NB4 (cell line): ENCODE measurements around the gene EXOSC6.

Experiments
- MYC ChIP-seq: IDR thresholded peaks from 2 replicates; pipeline ENCODE4 v1.6.1; 2011; ENCODE audit warnings: low read depth, low read length
- POLR2A ChIP-seq: IDR thresholded peaks from 2 replicates; pipeline ENCODE4 v1.6.1; 2011; ENCODE audit warnings: mild to moderate bottlenecking; ENCODE audit not compliant: insufficient read length; ENCODE audit errors: extremely low read depth
- TF ChIP-seq, protein P1 (sequence below): IDR thresholded peaks from one replicate; pipeline ENCODE4 v1.5.1; 2012; ENCODE audit warnings: low read depth, low read length

DNA sequence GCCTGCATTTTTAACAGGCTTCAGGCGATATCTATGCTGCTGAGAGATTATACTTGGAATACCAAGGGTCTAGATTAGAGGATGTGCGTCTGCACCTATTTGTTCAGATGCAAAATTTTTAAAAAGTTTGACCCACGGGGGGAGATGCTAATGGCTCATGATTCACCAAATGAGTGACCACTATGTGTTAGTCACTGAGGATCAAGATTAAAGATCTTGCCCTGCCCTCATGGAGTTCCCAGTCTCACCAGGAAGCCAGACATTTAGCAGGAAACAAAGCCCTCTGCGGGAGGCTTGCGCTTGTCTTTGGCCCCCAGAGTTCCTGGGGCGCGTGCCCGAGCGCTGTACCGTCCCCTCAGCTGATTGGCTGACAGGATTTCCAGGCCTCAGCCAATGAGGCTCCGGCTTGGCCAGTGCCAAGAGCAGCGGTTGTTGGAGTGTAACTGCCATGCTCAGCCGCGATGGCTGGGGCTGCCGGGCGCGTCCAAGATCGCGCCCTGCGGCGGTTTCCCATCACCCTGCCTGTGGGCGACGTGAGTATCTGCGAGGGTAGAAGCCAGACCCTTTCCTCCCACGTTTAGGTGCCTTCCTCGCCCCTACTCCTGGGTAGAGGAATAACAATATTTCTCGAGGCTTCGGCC, 42.8 kb upstream of the EXOSC6 start:
- TF ChIP-seq POLR2A (no peak), MYC (no peak)
- TF ChIP-seq, protein P1, sequence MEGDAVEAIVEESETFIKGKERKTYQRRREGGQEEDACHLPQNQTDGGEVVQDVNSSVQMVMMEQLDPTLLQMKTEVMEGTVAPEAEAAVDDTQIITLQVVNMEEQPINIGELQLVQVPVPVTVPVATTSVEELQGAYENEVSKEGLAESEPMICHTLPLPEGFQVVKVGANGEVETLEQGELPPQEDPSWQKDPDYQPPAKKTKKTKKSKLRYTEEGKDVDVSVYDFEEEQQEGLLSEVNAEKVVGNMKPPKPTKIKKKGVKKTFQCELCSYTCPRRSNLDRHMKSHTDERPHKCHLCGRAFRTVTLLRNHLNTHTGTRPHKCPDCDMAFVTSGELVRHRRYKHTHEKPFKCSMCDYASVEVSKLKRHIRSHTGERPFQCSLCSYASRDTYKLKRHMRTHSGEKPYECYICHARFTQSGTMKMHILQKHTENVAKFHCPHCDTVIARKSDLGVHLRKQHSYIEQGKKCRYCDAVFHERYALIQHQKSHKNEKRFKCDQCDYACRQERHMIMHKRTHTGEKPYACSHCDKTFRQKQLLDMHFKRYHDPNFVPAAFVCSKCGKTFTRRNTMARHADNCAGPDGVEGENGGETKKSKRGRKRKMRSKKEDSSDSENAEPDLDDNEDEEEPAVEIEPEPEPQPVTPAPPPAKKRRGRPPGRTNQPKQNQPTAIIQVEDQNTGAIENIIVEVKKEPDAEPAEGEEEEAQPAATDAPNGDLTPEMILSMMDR, result no peak
